Right lobe of liver (tissue), 6 donors: ENCODE results near the gene SPANXN4. TPM values are rescaled to one million over a fixed set of nuclear protein-coding genes. Genes with fewer than 3 reads are reported as not detected.

Source experiments
- ATAC-seq, 4 donors: fragments of 200-7000 bp; cut with Tn5 transposase; one replicate each; pipeline ENCODE4 v1.9.1; 2020; ENCODE audit warnings: mild to moderate bottlenecking in 4 of 4, moderate library complexity in 4 of 4
- DNase-seq, 3 donors: peaks; one replicate each; pipeline ENCODE4 v3.0.0-alpha.2; 2020
- H3K27ac ChIP-seq, 3 donors: fragments of 200-600 bp; one replicate each; pipeline ENCODE4 v1.8.0; 2022
- H3K27me3 ChIP-seq, 2 donors: fragments of 200-600 bp; one replicate each; pipeline ENCODE4 v1.8.0; 2022
- H3K36me3 ChIP-seq, 4 donors: fragments of 200-600 bp; sonication (generic) in 1 of 4; one replicate each; pipeline versions ENCODE4 v1.5.1 to v1.8.0; 2017 to 2022; ENCODE audit warnings: control low read depth in 1 of 4
- H3K4me1 ChIP-seq, 4 donors: fragments of 200-600 bp; sonication (generic) in 1 of 4; one replicate each; pipeline versions ENCODE4 v1.5.1 to v1.8.0; 2017 to 2022; ENCODE audit warnings: control low read depth in 1 of 4
- H3K4me3 ChIP-seq, 3 donors: fragments of 200-600 bp; one replicate each; pipeline ENCODE4 v1.8.0; 2022
- H3K9me3 ChIP-seq, 4 donors: fragments of 200-600 bp; sonication (generic) in 1 of 4; one replicate each; pipeline versions ENCODE4 v1.5.1 to v1.8.0; 2017 to 2022; ENCODE audit warnings: control low read depth in 1 of 4
- POLR2A ChIP-seq: fragments of 450-650 bp; IDR thresholded peaks from one replicate; pipeline ENCODE4 v1.6.1; 2017; ENCODE audit warnings: antibody characterized with exemption, mild to moderate bottlenecking
- WGBS: methylation state at CpG from one replicate; pipeline ENCODE4 v1.1.6; 2018; ENCODE audit warnings: low coverage, low lambda C conversion rate; ENCODE audit not compliant: insufficient coverage; ENCODE audit errors: missing lambda C conversion rate; 5-methylcytosine and 5-hydroxymethylcytosine counted together
- intact Hi-C, 2 donors: fragments of 100-400 bp; cut with DNase I; formaldehyde crosslinking; loops; one replicate each; pipeline versions ENCODE4 v1.11.2 to v1.14.1; 2022
- total RNA-seq, 6 experiments: library from RNA; depleted of rRNA in 2 of 6; stranded (reverse); fragments of >200 nt in 2 of 6; fragmentation: NEBNext Ultra II Directional in 3 of 6; extraction: Animal tissue kit (Norgen Biotek cat#: 25700) in 3 of 6; gene quantifications; one replicate each; pipeline versions ENCODE4 v1.1.0 to v1.2.4, GENCODE V29; 2016 to 2023
- TF ChIP-seq, protein P1 (sequence below), 4 donors: fragments of 200-600 bp in 3 of 4; fragments of 450-650 bp in 1 of 4; IDR thresholded peaks; one replicate each; pipeline versions ENCODE4 v1.5.1 to v1.8.0; 2016 to 2022; ENCODE audit warnings: antibody characterized with exemption in 4 of 4, mild to moderate bottlenecking in 2 of 4
- donor health status: DM: no; HTN: yes; CAD: no.
- donor health status: DM: no; HTN: no; CAD: no.
- donor health status: DM: no; HTN: no; CAD: no.
- donor health status: DM: no; HTN: yes; CAD: no.
- donor health status: DM: no; HTN: yes; CAD: no.

SPANXN4 gene
- total RNA-seq, 6 experiments from 2014 or later = not detected

DNA sequence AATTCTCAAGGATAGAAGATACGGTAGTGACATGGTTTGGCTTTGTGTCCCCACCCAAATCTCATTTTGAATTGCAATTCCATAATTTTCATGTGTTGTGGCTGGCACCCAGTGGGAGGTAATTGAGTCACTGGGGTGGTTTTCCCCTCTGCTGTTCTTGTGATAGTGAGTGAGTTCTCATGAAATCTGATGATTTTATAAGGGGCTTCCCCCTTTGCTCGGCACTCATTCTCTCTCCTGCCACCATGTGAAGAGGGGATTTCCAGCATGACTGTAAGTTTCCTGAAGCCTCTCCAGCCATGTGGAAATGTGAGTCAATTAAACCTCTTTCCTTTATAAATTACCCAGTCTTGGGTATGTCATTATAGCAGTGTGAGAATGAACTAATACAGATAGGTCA lies 8.5 kb upstream of the SPANXN4 start:
- Histone ChIP-seq H3K9me3 (no peaks in the 10 kb centered on the region), H3K4me3 (no peak overlapping the region), H3K27me3 (no peaks in the 10 kb centered on the region), H3K27ac (no peak overlapping the region), H3K36me3 (no peaks in the 10 kb centered on the region), H3K4me1 (no peaks in the 10 kb centered on the region)
- WGBS = 41% methylated on average over 2 of the region's 2 CpGs
- intact Hi-C loops = no loop called here
- ATAC-seq (no peak), DNase-seq (no peak)
- TF ChIP-seq, protein P1, sequence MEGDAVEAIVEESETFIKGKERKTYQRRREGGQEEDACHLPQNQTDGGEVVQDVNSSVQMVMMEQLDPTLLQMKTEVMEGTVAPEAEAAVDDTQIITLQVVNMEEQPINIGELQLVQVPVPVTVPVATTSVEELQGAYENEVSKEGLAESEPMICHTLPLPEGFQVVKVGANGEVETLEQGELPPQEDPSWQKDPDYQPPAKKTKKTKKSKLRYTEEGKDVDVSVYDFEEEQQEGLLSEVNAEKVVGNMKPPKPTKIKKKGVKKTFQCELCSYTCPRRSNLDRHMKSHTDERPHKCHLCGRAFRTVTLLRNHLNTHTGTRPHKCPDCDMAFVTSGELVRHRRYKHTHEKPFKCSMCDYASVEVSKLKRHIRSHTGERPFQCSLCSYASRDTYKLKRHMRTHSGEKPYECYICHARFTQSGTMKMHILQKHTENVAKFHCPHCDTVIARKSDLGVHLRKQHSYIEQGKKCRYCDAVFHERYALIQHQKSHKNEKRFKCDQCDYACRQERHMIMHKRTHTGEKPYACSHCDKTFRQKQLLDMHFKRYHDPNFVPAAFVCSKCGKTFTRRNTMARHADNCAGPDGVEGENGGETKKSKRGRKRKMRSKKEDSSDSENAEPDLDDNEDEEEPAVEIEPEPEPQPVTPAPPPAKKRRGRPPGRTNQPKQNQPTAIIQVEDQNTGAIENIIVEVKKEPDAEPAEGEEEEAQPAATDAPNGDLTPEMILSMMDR (IDR thresholded peaks at IDR 0.05) = no peak
- TF ChIP-seq POLR2A = no peak

DNA sequence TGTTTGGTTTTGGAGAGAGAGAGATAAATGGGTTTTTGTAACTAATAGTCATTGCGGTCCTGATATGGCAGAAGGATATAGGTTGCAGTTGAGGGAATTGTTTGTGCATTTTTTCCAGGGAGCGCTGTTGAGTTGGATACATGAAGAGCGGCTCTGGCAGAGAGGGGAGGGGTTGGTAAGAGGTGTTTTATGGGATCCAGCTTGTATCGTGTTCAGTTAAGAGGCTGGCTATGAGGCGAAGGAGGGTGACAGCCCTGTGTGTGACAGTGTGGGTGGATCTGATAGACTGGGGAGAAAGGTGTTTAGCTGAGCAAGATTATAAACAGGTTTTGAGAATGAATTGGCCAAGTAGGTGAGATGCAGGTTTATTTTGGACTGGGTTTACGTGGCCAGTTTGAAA lies 1.5 kb downstream of the SPANXN4 start:
- Histone ChIP-seq H3K36me3 (no peaks in the 10 kb centered on the region), H3K4me1 (no peaks in the 10 kb centered on the region), H3K9me3 (no peaks in the 10 kb centered on the region), H3K27me3 (no peaks in the 10 kb centered on the region), H3K4me3 (no peak overlapping the region), H3K27ac (no peak overlapping the region)
- no peak for ATAC-seq
- TF ChIP-seq, protein P1 (IDR thresholded peaks at IDR 0.05) = no peak
- no peak for TF ChIP-seq POLR2A
- DNase-seq = no peak
- WGBS = 54% methylated on average over 6 of the region's 6 CpGs
- intact Hi-C loops = no loop called here

- Histone ChIP-seq H3K27me3 (no peaks in the 10 kb centered on the region), H3K27ac (no peak overlapping the region), H3K4me3 (no peak overlapping the region), H3K9me3 (no peaks in the 10 kb centered on the region), H3K36me3 (no peaks in the 10 kb centered on the region), H3K4me1 (no peaks in the 10 kb centered on the region)
- DNase-seq (no peak), ATAC-seq (no peak)
- TF ChIP-seq, protein P1 (IDR thresholded peaks at IDR 0.05) = no peak
- TF ChIP-seq POLR2A = no peak
- 20% methylated on average over 2 of the region's 2 CpGs for WGBS
- intact Hi-C loops = no loop called here
Observed at GRCh38 chrX:143047511-143047910, 21.8 kb downstream of the SPANXN4 start.

- intact Hi-C loops = no loop called here
- Histone ChIP-seq H3K36me3 (no peaks in the 10 kb centered on the region), H3K4me3 (no peak overlapping the region), H3K9me3 (no peaks in the 10 kb centered on the region), H3K27me3 (no peaks in the 10 kb centered on the region), H3K27ac (no peak overlapping the region), H3K4me1 (no peaks in the 10 kb centered on the region)
- ATAC-seq (no peak), DNase-seq (no peak)
- TF ChIP-seq POLR2A = no peak
- TF ChIP-seq, protein P1 (IDR thresholded peaks at IDR 0.05) = no peak
- 46% methylated on average over 3 of the region's 4 CpGs for WGBS
Observed at GRCh38 chrX:143058120-143058519, 32.4 kb downstream of the SPANXN4 start.

- Histone ChIP-seq H3K27ac (no peak overlapping the region), H3K4me1 (no peaks in the 10 kb centered on the region), H3K9me3 (no peaks in the 10 kb centered on the region), H3K27me3 (no peaks in the 10 kb centered on the region), H3K4me3 (no peak overlapping the region), H3K36me3 (no peaks in the 10 kb centered on the region)
- no peak for TF ChIP-seq POLR2A
- TF ChIP-seq, protein P1 (IDR thresholded peaks at IDR 0.05) = no peak
- WGBS = 49% methylated on average over 3 of the region's 3 CpGs
- no peak for DNase-seq
- intact Hi-C loops = no loop called here
- no peak for ATAC-seq
Observed at GRCh38 chrX:143081231-143081630, 55.5 kb downstream of the SPANXN4 start.
